HG03571 (cell line): Measurements from ENCODE around the gene RTN4RL2.

Experiments
- ATAC-seq: cut with Tn5 transposase; IDR thresholded peaks from one replicate; pipeline ENCODE4 v1.9.1; 2021; ENCODE audit not compliant: unreplicated experiment

Gene RTN4RL2

DNA sequence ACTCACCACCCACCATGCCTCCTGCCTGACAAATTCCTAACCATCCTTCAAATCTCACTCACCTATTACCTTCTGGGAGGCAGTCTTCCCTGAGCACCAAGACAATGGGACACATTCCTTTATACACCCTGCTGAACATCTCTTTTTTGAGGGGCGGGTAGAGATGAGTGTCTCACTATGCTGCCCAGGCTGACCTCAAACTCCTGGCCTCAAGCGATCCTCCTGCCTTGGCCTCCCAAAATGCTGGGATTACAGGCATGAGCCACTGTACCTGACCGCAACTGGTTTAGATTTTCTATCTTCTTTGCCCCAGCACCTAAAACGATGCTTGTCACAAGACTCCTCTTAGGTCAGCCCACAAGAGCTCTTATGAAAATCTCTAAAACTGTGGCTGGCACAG lies 63.1 kb downstream of the RTN4RL2 start:
- no peak for ATAC-seq
